SK-N-SH (cell line): ENCODE data around the gene LRP6.
"Not testable (repeated sequence)": the region's sequence is repeated elsewhere in the genome, so short reads cannot be mapped to it uniquely, and the experiment has no call there.

Source experiments
- EP300 ChIP-seq, 2 experiments: IDR thresholded peaks; 2 replicates each; pipeline versions ENCODE4 v1.4.0 to v1.6.1; 2012; ENCODE audit warnings: borderline replicate concordance in 1 of 2, low read depth in 1 of 2, low read length in 1 of 2
- FOXM1 ChIP-seq: IDR thresholded peaks from 2 replicates; pipeline ENCODE4 v1.4.0; 2012; ENCODE audit warnings: low read depth, mild to moderate bottlenecking
- GATA2 ChIP-seq: sonication (generic); formaldehyde crosslinking; IDR thresholded peaks from 2 replicates; pipeline ENCODE4 v1.5.0; 2020; ENCODE audit warnings: mild to moderate bottlenecking, missing genetic modification reagents
- JUND ChIP-seq: IDR thresholded peaks from 2 replicates; pipeline ENCODE4 v1.4.0; 2012
- MEF2A ChIP-seq: IDR thresholded peaks from 2 replicates; pipeline ENCODE4 v1.4.0; 2012; ENCODE audit warnings: low read depth, borderline replicate concordance
- POLR2AphosphoS5 ChIP-seq: IDR thresholded peaks from 2 replicates; pipeline ENCODE4 v1.6.1; 2012; ENCODE audit warnings: low read depth, low read length
- RAD21 ChIP-seq: IDR thresholded peaks from 2 replicates; pipeline ENCODE4 v1.6.1; 2012; ENCODE audit warnings: mild to moderate bottlenecking, low read length
- RFX5 ChIP-seq: IDR thresholded peaks from 2 replicates; pipeline ENCODE4 v1.6.1; 2012; ENCODE audit warnings: mild to moderate bottlenecking, improper control_type of control experiment, low read length
- SIN3A ChIP-seq: IDR thresholded peaks from 2 replicates; pipeline ENCODE4 v1.6.1; 2012; ENCODE audit warnings: low read depth, mild to moderate bottlenecking, low read length, moderate library complexity, borderline replicate concordance
- YY1 ChIP-seq: IDR thresholded peaks from 2 replicates; pipeline ENCODE4 v1.4.0; 2012; ENCODE audit warnings: low read depth, mild to moderate bottlenecking
- TF ChIP-seq, protein P1 (sequence below): fragments of 200-600 bp; sonication (generic); IDR thresholded peaks from 2 replicates; pipeline ENCODE4 v1.6.1; 2017; ENCODE audit warnings: antibody characterized with exemption, mild to moderate bottlenecking, moderate library complexity
- TF ChIP-seq, protein P2 (sequence below): fragments of 150-350 bp; IDR thresholded peaks from 2 replicates; pipeline ENCODE4 v1.6.1; 2017; ENCODE audit warnings: antibody characterized with exemption, low read length, low read depth, borderline replicate concordance

DNA sequence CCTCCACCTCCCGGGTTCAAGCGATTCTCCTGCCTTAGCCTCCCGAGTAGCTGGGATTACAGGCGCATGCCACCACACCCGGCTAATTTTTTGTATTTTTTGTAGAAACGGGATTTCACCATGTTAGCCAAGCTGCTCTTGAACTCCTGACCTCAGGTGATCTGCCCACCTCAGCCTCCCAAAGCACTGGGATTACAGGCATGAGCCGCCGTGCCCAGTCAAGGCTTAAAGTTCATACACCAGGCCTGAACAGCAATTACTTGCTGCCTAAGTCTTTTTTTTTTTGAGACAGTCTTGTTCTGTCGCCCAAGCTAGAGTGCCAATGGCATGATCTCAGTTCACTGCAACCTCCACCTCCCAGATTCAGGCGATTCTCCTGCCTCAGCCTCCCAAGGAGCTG, 43.9 kb upstream of the LRP6 start:
- not testable (repeated sequence) for TF ChIP-seq YY1; MEF2A; RFX5; EP300 (IDR thresholded peaks at IDR 0.05; ENCODE audit: borderline replicate concordance in 1 of 2, low read depth in 1 of 2, low read length in 1 of 2); SIN3A; GATA2; POLR2AphosphoS5; JUND; FOXM1; RAD21
- TF ChIP-seq, protein P1, sequence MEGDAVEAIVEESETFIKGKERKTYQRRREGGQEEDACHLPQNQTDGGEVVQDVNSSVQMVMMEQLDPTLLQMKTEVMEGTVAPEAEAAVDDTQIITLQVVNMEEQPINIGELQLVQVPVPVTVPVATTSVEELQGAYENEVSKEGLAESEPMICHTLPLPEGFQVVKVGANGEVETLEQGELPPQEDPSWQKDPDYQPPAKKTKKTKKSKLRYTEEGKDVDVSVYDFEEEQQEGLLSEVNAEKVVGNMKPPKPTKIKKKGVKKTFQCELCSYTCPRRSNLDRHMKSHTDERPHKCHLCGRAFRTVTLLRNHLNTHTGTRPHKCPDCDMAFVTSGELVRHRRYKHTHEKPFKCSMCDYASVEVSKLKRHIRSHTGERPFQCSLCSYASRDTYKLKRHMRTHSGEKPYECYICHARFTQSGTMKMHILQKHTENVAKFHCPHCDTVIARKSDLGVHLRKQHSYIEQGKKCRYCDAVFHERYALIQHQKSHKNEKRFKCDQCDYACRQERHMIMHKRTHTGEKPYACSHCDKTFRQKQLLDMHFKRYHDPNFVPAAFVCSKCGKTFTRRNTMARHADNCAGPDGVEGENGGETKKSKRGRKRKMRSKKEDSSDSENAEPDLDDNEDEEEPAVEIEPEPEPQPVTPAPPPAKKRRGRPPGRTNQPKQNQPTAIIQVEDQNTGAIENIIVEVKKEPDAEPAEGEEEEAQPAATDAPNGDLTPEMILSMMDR: not testable (repeated sequence)
- TF ChIP-seq, protein P2, sequence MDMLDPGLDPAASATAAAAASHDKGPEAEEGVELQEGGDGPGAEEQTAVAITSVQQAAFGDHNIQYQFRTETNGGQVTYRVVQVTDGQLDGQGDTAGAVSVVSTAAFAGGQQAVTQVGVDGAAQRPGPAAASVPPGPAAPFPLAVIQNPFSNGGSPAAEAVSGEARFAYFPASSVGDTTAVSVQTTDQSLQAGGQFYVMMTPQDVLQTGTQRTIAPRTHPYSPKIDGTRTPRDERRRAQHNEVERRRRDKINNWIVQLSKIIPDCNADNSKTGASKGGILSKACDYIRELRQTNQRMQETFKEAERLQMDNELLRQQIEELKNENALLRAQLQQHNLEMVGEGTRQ: not testable (repeated sequence)
